GM21447 (cell line): ENCODE results near the gene DPH1.

ENCODE experiments used
- ATAC-seq: cut with Tn5 transposase; IDR thresholded peaks from one replicate; pipeline ENCODE4 v1.9.1; 2021; ENCODE audit not compliant: unreplicated experiment

Gene DPH1

GRCh38 chr17:2025622-2026309 lies 4.2 kb upstream of the DPH1 start:
- no peak for ATAC-seq

GRCh38 chr17:2027528-2028233 lies 2.3 kb upstream of the DPH1 start:
- ATAC-seq, result no peak

DNA sequence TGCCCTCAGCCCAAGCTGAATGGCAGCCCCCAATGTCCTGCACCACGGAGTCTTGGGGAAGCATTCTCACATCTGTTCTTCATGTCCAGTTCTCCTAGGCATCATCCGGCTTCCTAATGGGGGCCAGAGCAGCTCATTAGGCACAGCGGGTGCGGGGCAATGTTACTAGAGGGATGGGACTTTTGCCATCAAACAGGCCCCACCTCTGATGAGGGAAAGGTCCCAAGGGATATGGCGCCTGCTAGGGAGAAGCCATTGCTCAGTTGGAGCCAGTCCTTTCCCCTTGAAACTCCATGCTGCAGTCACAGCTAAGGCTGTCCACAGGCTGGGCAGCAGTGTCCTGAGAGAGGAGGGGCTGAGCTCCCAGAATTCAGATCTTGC lies 1.7 kb upstream of the DPH1 start:
- no peak for ATAC-seq

- no peak for ATAC-seq
Measured at GRCh38 chr17:2028737-2029136, 1.2 kb upstream of the DPH1 start.

DNA sequence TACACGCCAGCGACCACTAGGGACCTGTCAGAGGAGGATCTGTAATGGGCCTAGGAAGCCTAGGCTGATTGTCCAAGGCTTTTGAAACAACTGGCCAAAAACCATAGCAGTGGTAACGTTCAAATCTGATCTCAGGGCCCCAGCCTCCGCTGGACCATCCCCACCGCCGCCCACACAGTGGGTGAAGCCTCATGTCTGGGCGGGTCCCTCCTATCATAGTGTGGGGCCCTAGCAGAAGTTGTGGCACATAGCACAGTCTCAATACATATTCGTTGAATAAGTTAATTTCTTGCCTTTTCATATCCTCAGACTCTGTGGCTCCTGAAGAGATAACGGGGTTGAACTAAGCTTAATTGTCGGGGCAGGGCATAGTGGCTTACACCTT lies 818 bp downstream of the DPH1 start:
- ATAC-seq, result no peak

GRCh38 chr17:2033153-2033552 lies 3.2 kb downstream of the DPH1 start:
- ATAC-seq, result no peak

DNA sequence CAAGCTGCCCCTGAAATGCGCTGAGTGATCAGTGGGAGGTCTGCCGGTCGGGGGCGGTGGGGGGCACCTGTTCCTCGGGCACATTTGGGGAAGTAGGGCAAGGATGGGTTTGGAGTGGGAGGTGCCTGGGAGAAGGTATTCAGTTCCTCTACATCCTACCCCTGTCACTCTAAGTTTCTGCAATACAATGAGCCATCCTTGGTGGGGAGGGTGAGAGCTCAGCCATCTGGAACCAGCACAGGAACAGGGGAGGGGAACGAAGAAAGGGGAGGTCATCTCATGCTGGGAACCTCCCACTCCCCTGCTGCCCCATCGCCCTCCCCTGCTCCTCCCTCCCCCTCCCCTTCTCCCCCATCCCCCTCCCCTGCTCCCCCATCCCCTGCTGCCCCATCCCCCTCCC lies 4.2 kb downstream of the DPH1 start:
- no peak for ATAC-seq

DNA sequence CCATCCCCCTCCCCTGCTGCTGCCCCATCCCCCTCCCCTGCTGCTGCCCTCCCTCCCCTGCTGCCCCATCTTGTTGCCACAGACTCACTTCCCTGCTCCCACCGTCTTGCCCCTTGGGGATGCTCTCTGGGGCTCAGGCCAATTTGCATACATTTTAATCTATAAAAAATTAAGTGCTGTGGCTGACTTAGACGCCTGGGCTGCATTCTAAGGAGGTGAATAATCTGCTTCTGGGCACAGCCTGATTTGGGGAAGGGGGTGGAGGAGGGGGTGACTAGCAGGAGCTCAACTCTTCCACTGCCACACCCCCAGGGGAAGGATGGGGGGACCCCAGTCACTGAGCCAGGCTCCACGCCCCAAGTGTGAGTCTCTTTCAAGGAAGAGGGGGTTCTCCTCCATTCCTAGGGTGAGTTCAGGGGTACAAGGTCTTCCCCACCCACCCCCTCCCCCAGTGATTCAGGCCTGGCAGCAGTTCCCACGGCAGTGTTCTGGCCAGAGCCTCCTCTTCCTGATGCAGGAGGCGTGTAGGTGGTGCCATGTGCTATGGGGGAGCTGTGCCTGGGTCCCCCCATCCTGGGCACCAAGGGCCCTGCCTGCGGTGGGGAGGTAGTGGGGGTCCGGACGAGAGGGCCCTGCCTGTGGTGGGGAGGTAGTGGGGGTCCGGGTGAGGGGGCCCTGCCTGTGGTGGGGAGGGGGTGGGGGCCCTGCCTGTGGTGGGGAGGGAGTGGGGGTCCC lies 5.0 kb downstream of the DPH1 start:
- ATAC-seq, result no peak

DNA sequence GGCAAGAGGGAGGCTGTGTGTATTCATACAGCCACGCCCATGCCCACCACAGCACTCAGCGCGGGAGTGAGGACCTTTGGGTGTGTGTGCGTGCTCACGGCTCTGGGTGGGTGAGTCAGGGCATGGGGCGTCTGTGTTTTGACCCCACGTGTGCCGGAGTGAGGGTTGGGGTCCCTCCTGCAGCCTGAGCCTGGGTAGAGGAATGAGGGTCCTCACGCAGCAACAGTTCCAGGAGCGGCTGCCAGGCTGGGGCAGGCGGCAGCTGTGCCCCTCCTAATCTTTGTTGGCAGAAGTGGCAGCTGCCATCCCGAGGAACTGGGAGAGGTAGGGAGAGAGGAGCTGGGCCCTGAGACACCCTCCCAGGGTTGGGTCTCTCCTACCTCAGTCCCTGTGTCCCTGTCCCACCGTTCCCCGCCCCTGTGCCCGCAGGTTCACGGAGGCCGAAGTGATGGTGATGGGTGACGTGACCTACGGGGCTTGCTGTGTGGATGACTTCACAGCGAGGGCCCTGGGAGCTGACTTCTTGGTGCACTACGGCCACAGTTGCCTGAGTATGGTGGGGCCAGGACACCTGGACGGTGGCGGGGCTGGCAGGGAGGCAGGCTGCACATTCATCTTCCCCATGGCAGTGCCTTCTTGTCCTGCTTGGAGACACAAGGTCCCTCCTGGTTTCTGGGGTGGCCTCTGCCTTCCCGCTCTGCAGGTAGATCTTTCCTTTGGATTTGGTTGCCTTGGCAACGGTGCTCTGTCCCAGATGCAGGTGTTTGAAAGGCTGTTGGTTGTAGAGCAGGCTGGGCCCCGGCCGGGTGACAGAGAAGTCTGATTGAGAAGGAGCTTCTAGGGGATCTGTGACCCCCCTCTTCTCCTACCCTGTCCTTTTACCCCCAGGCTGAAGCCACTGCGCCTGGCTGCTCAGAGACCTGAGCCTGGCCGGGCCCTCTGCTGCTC lies 5.9 kb downstream of the DPH1 start:
- no peak for ATAC-seq

- no peak for ATAC-seq
Measured at GRCh38 chr17:2037155-2037554, 7.2 kb downstream of the DPH1 start.

DNA sequence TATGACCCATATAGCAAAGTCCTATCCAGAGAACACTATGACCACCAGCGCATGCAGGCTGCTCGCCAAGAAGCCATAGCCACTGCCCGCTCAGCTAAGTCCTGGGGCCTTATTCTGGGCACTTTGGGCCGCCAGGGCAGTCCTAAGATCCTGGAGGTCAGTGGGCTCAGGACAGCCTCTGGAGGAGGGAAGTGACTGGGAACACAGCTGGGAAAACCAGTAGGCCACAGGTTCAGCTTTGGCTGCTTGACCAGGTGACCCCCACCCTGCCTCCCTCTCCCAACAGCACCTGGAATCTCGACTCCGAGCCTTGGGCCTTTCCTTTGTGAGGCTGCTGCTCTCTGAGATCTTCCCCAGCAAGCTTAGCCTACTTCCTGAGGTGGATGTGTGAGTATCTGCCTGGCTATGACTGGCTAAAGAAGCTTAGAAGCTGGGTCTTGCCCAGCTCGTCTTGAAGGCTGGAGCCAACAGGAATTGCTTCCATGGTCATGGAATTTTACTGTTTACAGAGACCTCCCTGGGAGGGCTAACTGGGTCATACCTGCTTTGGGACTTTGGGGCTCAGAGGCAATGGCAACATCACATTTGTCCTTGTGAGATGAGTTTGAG lies 10.4 kb downstream of the DPH1 start:
- no peak for ATAC-seq

DNA sequence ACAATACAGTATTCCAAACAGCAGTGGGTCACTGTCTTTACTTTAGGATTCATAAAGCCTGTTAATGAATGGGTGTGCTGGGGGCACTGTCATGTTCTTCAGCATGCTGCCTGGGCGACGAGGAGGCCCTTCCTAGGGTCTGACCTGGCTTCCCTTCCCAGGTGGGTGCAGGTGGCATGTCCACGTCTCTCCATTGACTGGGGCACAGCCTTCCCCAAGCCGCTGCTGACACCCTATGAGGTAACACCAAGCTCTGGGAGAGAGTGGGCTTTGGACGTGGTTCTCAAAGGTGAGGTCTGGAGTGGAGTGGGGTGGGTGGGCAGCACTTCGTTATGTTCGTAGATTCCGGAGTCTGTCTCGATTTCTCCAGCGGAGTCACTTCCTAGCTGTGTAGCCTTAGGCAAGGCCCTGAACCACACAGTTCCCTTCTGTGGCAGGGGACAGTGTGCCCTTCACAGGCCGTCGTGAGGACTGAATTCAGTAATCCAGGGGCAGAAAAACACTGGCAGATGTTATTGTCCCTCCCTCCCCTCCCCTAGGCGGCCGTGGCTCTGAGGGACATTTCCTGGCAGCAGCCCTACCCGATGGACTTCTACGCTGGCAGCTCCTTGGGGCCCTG lies 11.1 kb downstream of the DPH1 start:
- no peak for ATAC-seq

DNA sequence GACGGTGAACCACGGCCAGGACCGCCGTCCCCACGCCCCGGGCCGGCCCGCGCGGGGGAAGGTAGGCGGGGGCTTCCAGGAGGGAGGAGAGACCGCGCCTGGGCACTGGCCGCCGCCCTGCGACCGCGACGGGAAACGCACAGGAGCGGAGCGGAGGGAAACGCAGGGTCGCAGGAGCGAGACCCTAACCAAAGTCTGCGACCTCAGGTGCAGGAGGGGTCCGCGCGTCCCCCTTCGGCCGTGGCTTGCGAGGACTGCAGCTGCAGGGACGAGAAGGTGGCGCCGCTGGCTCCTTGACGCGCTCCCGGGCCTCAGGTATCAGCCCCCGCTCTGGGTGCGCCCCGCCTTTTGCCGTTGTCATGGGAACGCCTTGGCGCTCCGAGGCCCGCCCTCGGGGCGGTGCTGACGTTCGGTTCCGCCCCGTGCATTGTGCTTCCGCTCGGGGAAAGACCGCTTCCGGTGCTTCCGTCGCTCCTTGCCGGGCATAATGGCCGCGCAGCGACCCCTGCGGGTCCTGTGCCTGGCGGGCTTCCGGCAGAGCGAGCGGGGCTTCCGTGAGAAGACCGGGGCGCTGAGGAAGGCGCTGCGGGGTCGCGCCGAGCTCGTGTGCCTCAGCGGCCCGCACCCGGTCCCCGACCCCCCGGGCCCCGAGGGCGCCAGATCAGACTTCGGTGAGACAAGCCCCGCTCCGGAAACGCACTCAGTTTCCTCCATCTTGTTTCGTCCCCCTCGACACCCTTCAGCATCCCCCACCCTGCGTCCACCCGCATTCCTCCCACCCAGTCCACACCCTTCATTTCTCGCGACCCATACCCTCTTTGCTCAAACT lies 11.8 kb downstream of the DPH1 start, which contains the start of gene OVCA2:
Gene OVCA2, plus strand, starts transcription at position 462 of the 829 bp plus-strand sequence. Its CDS starts 26 bp downstream, at position 488.
- peak; percentile 86 for ATAC-seq

DNA sequence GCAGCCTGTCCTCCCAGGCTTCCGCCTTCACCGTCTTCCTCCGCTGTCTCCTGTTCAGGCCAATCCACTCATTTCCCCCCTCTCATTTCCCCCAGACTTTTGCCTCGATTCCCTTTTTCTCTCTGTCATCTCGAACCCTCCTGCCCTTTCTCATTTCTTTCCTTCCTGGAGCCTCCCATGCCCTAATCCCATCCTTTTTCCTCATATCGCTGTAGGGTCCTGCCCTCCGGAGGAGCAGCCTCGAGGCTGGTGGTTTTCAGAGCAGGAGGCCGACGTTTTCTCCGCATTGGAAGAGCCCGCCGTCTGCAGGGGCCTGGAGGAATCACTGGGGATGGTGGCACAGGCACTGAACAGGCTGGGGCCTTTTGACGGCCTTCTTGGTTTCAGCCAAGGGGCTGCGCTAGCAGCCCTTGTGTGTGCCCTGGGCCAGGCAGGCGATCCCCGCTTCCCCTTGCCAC lies 12.5 kb downstream of the DPH1 start:
- ATAC-seq, result no peak

GRCh38 chr17:2042933-2043332 lies 13.0 kb downstream of the DPH1 start:
- ATAC-seq, result no peak

GRCh38 chr17:2043785-2044184 lies 13.8 kb downstream of the DPH1 start:
- no peak for ATAC-seq

DNA sequence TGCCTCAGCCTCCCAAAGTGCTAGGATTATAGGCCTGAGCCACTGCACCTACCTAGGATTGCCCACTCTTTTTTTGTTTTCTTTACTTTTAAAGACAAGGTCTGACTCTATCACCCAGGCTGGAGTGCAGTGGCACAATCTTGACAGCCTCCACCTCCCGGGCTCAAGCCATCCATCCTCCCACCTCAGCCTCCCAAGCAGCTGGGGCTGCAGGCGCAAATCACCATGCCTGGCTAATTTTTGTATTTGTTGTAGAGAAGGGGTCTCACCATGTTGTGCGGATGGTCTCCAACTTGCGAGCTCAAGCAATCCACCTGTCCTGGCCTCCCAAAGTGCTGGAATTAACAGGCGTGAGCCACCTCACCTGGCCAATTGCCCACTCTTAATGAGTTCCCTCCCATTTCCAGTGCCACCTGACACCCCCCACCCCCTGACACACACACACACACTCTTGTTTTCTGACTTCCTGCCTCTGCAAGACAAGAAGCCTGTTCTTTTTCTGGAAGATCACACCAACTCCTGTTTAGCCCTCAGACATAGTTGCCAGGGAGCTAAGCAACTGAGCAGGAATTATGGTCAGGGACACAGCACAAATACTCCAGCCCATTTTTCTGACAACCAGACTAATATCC lies 14.4 kb downstream of the DPH1 start:
- no peak for ATAC-seq

DNA sequence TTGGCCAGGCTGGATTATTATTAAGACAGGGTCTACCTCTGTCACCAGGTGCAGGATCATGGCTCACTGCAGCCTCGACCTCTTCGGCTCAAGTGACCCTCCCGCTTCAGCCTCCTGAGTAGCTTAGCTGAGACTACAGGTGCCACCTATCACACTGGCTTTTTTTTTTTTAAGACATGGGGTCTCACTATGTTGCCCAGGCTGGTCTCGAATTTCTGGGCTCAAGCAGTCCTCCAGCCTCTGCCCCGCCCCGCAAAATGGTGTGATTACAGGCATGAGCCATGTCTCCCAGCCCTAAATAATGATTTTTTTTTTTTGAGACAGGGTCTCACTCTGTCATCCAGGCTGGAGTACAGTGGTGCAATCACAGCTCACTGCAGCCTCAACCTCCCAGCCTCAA lies 17.6 kb downstream of the DPH1 start:
- ATAC-seq, result no peak

- no peak for ATAC-seq
Measured at GRCh38 chr17:2048805-2049204, 18.9 kb downstream of the DPH1 start.
